Pulmonary artery endothelial cell (primary cell): Measurements from ENCODE around the gene OGT. TPM values are rescaled to one million over a fixed set of nuclear protein-coding genes. Genes with fewer than 3 reads are reported as not detected.

ENCODE experiments used
- DNase-seq: peaks from one replicate; pipeline ENCODE4 v3.0.0-alpha.2; 2011; ENCODE audit warnings: low read depth, low spot score
- total RNA-seq: library from RNA; depleted of rRNA; stranded (reverse); fragments of >200 nt; gene quantifications from 2 replicates; pipeline ENCODE4 v1.2.3, GENCODE V29; 2014

OGT gene
- total RNA-seq, 1 donor from 2014 or later: 86.6 TPM

DNA sequence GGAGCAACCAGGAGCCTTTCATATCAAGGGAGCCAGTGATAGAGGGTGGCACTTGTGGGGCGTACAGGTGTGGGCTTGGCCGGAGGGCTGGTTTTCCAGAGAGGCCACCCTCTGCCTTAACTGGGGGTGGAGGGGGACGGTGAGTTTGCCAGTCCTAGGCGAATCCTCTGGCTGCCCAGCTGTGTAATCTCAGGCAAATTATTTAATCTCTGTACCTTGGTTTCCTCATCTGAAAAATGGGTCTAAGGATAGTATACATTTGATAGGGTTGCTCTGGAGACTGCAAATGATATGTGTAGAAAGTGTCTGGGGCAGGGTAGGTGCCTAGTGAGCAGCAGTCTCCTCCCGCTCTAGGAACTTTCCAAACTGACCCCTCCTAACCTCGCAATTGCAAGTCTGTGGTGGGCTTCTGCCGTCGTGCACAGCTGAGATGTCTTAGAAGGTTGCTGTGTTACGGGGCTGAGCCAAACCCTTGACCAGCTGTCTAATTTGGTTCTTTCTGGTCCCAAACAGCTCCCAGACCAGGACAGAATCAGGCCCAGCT, 89.2 kb downstream of the OGT start:
- DNase-seq: no peak

- peak; percentile 20 for DNase-seq
Measured at GRCh38 chrX:71622576-71623450, 89.9 kb downstream of the OGT start.

DNA sequence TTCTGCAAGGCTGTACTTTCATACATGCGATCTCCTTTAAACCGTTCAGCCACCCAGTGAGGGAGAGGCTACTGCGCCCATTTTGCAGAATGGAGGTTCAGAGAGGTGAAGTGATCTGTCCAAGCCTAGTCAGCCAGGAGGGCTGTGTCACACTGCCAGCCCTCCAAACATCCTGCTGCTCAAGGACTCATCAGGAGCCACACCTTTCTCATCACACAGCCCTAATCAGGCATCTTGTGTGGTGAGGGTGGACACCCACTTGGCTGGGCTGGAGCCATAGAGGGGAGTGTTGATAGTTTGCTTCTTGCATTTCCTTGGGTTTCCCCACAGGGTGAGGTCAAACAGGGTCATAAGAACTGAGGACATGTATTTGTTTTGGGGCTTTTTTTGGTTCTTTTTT, 90.8 kb downstream of the OGT start:
- DNase-seq: no peak

- no peak for DNase-seq
Measured at GRCh38 chrX:71625471-71625870, 92.6 kb downstream of the OGT start.

Other genes starting within 250 kb of the OGT start
- 488 and 525 TPM in 2 replicates for gene NONO, start 249.5 kb upstream of the OGT start, total RNA-seq
- gene ITGB1BP2, start 231.4 kb upstream of the OGT start, total RNA-seq: 0.46 and 1.4 TPM in 2 replicates
- gene TAF1, start 166.7 kb upstream of the OGT start, total RNA-seq: 37.2 and 43.0 TPM in 2 replicates
- 0.59 and 2.3 TPM in 2 replicates for gene GCNA, start 45.3 kb downstream of the OGT start, total RNA-seq
- gene CXCR3, start 85.4 kb downstream of the OGT start, total RNA-seq: not detected in 2 replicates
- not detected in 2 replicates for gene CXorf49, start 185.2 kb downstream of the OGT start, total RNA-seq
- gene CXorf49B, start 230.2 kb downstream of the OGT start, total RNA-seq: not detected in 2 replicates